IPS DF 6.9 (cell line): Measurements from ENCODE around the gene ZNF302.

Experiments used
- DNase-seq: peaks from one replicate; pipeline ENCODE4 v3.0.0-alpha.2; 2013; ENCODE audit warnings: low read depth, low spot score
- H3K27ac ChIP-seq: one replicate; pipeline ENCODE4 v1.5.1; 2013; ENCODE audit warnings: low read length, control low read depth
- H3K27me3 ChIP-seq: 2 replicates; pipeline ENCODE4 v1.6.1; 2013; ENCODE audit warnings: mild to moderate bottlenecking, low read length; ENCODE audit not compliant: control insufficient read depth, insufficient read depth
- H3K36me3 ChIP-seq: 2 replicates; pipeline ENCODE4 v1.6.1; 2013; ENCODE audit warnings: low read length; ENCODE audit not compliant: control insufficient read depth, insufficient read depth
- H3K4me1 ChIP-seq: 2 replicates; pipeline ENCODE4 v1.6.1; 2013; ENCODE audit warnings: low read length; ENCODE audit not compliant: control insufficient read depth, insufficient read depth
- H3K4me3 ChIP-seq: 2 replicates; pipeline ENCODE4 v1.5.1; 2013; ENCODE audit warnings: mild to moderate bottlenecking, low read length
- H3K9me3 ChIP-seq: 2 replicates; pipeline ENCODE4 v1.6.1; 2013; ENCODE audit warnings: low read length, inconsistent platforms; ENCODE audit not compliant: control insufficient read depth, insufficient read depth
- WGBS: extraction: QIAGEN DNeasy Blood & Tissue Kit; methylation state at CpG from one replicate; pipeline ENCODE4 v1.1.7; 2013; ENCODE audit warnings: mixed read lengths, missing lambda C conversion rate; ENCODE audit not compliant: insufficient read length, insufficient coverage; 5-methylcytosine and 5-hydroxymethylcytosine counted together

The ZNF302 gene

GRCh38 chr19:34677386-34678084, at the start of gene ZNF302:
TSS of gene ZNF302 (plus strand) at chr19:34677678. CDS start at chr19:34678805, 1,127 bp downstream.
- no peaks in the 10 kb centered on the region for H3K4me1 ChIP-seq
- H3K36me3 ChIP-seq, result no peaks in the 10 kb centered on the region
- peak; percentile 89 for DNase-seq
- no peaks in the 10 kb centered on the region for H3K27me3 ChIP-seq
- no peaks in the 10 kb centered on the region for H3K9me3 ChIP-seq
- WGBS, result no CpG with 5 or more reads among the region's 74 CpGs
- H3K4me3 ChIP-seq, result peak within 1 kb of the TSS; percentile 85; the same call in 1 of the 2 replicates
- no peak within 1 kb of the TSS for H3K27ac ChIP-seq

- Histone ChIP-seq H3K27me3 (no peaks in the 10 kb centered on the region), H3K4me1 (no peaks in the 10 kb centered on the region), H3K4me3 (no peak overlapping the region), H3K27ac (no peak overlapping the region), H3K36me3 (no peaks in the 10 kb centered on the region), H3K9me3 (peaks cover 2% of the 10 kb centered on the region; the same call in 1 of the 2 replicates)
- no peak for DNase-seq
- WGBS, result no CpG with 5 or more reads among the region's 2 CpGs
These were observed 43.7 kb upstream of the ZNF302 start for GRCh38 chr19:34633802-34634201.

GRCh38 chr19:34639491-34640085, 37.9 kb upstream of the ZNF302 start:
- no peak overlapping the region for H3K4me3 ChIP-seq
- H3K27ac ChIP-seq, result no peak overlapping the region
- no CpG with 5 or more reads among the region's 4 CpGs for whole genome bisulfite sequencing
- peaks cover 2% of the 10 kb centered on the region; the same call in 1 of the 2 replicates for H3K9me3 ChIP-seq
- H3K36me3 ChIP-seq, result no peaks in the 10 kb centered on the region
- H3K27me3 ChIP-seq, result no peaks in the 10 kb centered on the region
- peak; percentile 60 for DNase-seq
- no peaks in the 10 kb centered on the region for H3K4me1 ChIP-seq

- Histone ChIP-seq H3K27me3 (no peaks in the 10 kb centered on the region), H3K4me3 (no peak overlapping the region), H3K4me1 (no peaks in the 10 kb centered on the region), H3K27ac (no peak overlapping the region), H3K36me3 (no peaks in the 10 kb centered on the region), H3K9me3 (no peaks in the 10 kb centered on the region)
- DNase-seq, result no peak
- WGBS, result no CpG with 5 or more reads among the region's 4 CpGs
These were observed 35.2 kb upstream of the ZNF302 start for GRCh38 chr19:34642241-34642640.

GRCh38 chr19:34644991-34645461, 32.5 kb upstream of the ZNF302 start:
- WGBS, result no CpG with 5 or more reads among the region's 10 CpGs
- Histone ChIP-seq H3K4me1 (no peaks in the 10 kb centered on the region), H3K9me3 (no peaks in the 10 kb centered on the region)

GRCh38 chr19:34645551-34645950, 31.9 kb upstream of the ZNF302 start:
- Histone ChIP-seq H3K9me3 (no peaks in the 10 kb centered on the region), H3K27me3 (no peaks in the 10 kb centered on the region), H3K36me3 (no peaks in the 10 kb centered on the region), H3K27ac (no peak overlapping the region), H3K4me3 (no peak overlapping the region), H3K4me1 (no peaks in the 10 kb centered on the region)
- DNase-seq, result no peak
- WGBS, result no CpG with 5 or more reads among the region's 5 CpGs

More at GRCh38 chr19:34644991-34645461, 32.5 kb upstream of the ZNF302 start:
- no peak for DNase-seq
- no peaks in the 10 kb centered on the region for H3K36me3 ChIP-seq
- H3K27ac ChIP-seq, result no peak overlapping the region
- no peaks in the 10 kb centered on the region for H3K27me3 ChIP-seq
- no peak overlapping the region for H3K4me3 ChIP-seq

GRCh38 chr19:34649886-34650543, 27.5 kb upstream of the ZNF302 start:
- Histone ChIP-seq H3K9me3 (no peaks in the 10 kb centered on the region), H3K4me1 (no peaks in the 10 kb centered on the region), H3K36me3 (no peaks in the 10 kb centered on the region), H3K27ac (no peak overlapping the region), H3K4me3 (no peak overlapping the region), H3K27me3 (no peaks in the 10 kb centered on the region)
- no CpG with 5 or more reads among the region's 9 CpGs for WGBS
- DNase-seq, result no peak

- H3K36me3 ChIP-seq, result no peaks in the 10 kb centered on the region
- no CpG with 5 or more reads among the region's 2 CpGs for WGBS
- DNase-seq, result no peak
- H3K4me1 ChIP-seq, result no peaks in the 10 kb centered on the region
- no peaks in the 10 kb centered on the region for H3K27me3 ChIP-seq
- H3K4me3 ChIP-seq, result no peak overlapping the region
- no peak overlapping the region for H3K27ac ChIP-seq
- H3K9me3 ChIP-seq, result no peaks in the 10 kb centered on the region; the same call in 1 of the 2 replicates
These were observed 25.7 kb upstream of the ZNF302 start for GRCh38 chr19:34651747-34652146.

- no peaks in the 10 kb centered on the region; the same call in 1 of the 2 replicates for H3K9me3 ChIP-seq
- DNase-seq, result no peak
- no peaks in the 10 kb centered on the region for H3K36me3 ChIP-seq
- WGBS, result no CpG with 5 or more reads among the region's 2 CpGs
- H3K27me3 ChIP-seq, result no peaks in the 10 kb centered on the region
- no peak overlapping the region for H3K4me3 ChIP-seq
- no peak overlapping the region for H3K27ac ChIP-seq
- H3K4me1 ChIP-seq, result no peaks in the 10 kb centered on the region
These were observed 22.7 kb upstream of the ZNF302 start for GRCh38 chr19:34654796-34655195.

GRCh38 chr19:34655651-34656050, 21.8 kb upstream of the ZNF302 start:
- Histone ChIP-seq H3K9me3 (no peaks in the 10 kb centered on the region; the same call in 1 of the 2 replicates), H3K4me1 (no peaks in the 10 kb centered on the region), H3K27me3 (no peaks in the 10 kb centered on the region), H3K27ac (no peak overlapping the region), H3K4me3 (no peak overlapping the region), H3K36me3 (no peaks in the 10 kb centered on the region)
- no CpG with 5 or more reads among the region's 2 CpGs for WGBS
- no peak for DNase-seq
